ENCODE measurements around the gene EPHA5.
A peak's percentile ranks its signal among the peaks of the same experiment; 100 is the strongest.

The EPHA5 gene

GRCh38 chr4:65623506-65623905 lies 46.8 kb downstream of the EPHA5 start:
- no peak for DNase-seq

GRCh38 chr4:65617416-65617815 lies 52.9 kb downstream of the EPHA5 start:
- no peak for DNase-seq

- no peak for DNase-seq
Measured at GRCh38 chr4:65604515-65604914, 65.8 kb downstream of the EPHA5 start.

GRCh38 chr4:65600656-65601055 lies 69.6 kb downstream of the EPHA5 start:
- no peak for DNase-seq

GRCh38 chr4:65599340-65599739 lies 70.9 kb downstream of the EPHA5 start:
- no peak for DNase-seq

- no peak for DNase-seq
Measured at GRCh38 chr4:65597697-65598096, 72.6 kb downstream of the EPHA5 start.

GRCh38 chr4:65592089-65592488 lies 78.2 kb downstream of the EPHA5 start:
- DNase-seq = no peak

- no peak for DNase-seq
Measured at GRCh38 chr4:65589921-65590320, 80.4 kb downstream of the EPHA5 start.

- DNase-seq = no peak
Measured at GRCh38 chr4:65589331-65589730, 81.0 kb downstream of the EPHA5 start.

- DNase-seq = no peak
Measured at GRCh38 chr4:65580551-65580950, 89.7 kb downstream of the EPHA5 start.

GRCh38 chr4:65566473-65566872 lies 103.8 kb downstream of the EPHA5 start:
- DNase-seq = no peak

- DNase-seq = no peak
Measured at GRCh38 chr4:65561164-65561563, 109.1 kb downstream of the EPHA5 start.

- DNase-seq = no peak
Measured at GRCh38 chr4:65559270-65559669, 111.0 kb downstream of the EPHA5 start.

GRCh38 chr4:65552057-65552456 lies 118.2 kb downstream of the EPHA5 start:
- no peak for DNase-seq

- no peak for DNase-seq
Measured at GRCh38 chr4:65550500-65550899, 119.8 kb downstream of the EPHA5 start.

GRCh38 chr4:65546882-65547416 lies 123.3 kb downstream of the EPHA5 start:
- DNase-seq = no peak

- DNase-seq = no peak
Measured at GRCh38 chr4:65538571-65538970, 131.7 kb downstream of the EPHA5 start.

GRCh38 chr4:65535113-65535512 lies 135.2 kb downstream of the EPHA5 start:
- no peak for DNase-seq

GRCh38 chr4:65521666-65522065 lies 148.6 kb downstream of the EPHA5 start:
- DNase-seq = peak; percentile 16

GRCh38 chr4:65515646-65516045 lies 154.6 kb downstream of the EPHA5 start:
- no peak for DNase-seq

GRCh38 chr4:65510976-65511375 lies 159.3 kb downstream of the EPHA5 start:
- no peak for DNase-seq

GRCh38 chr4:65508168-65508567 lies 162.1 kb downstream of the EPHA5 start:
- no peak for DNase-seq

GRCh38 chr4:65502131-65502701 lies 168.1 kb downstream of the EPHA5 start:
- DNase-seq = no peak

GRCh38 chr4:65498606-65499005 lies 171.7 kb downstream of the EPHA5 start:
- no peak for DNase-seq

GRCh38 chr4:65495439-65495838 lies 174.8 kb downstream of the EPHA5 start:
- no peak for DNase-seq

All from right hindlimb (tissue), 1 donor.